Measurements from ENCODE around the gene LCN6.
"Not testable (repeated sequence)": the region's sequence is repeated elsewhere in the genome, so short reads cannot be mapped to it uniquely, and the experiment has no call there.

Gene LCN6

GRCh38 chr9:136722093-136722968, 26.0 kb downstream of the LCN6 start:
- DNase-seq, result no peak

GRCh38 chr9:136721339-136722092, 26.8 kb downstream of the LCN6 start:
- DNase-seq, result no peak

DNA sequence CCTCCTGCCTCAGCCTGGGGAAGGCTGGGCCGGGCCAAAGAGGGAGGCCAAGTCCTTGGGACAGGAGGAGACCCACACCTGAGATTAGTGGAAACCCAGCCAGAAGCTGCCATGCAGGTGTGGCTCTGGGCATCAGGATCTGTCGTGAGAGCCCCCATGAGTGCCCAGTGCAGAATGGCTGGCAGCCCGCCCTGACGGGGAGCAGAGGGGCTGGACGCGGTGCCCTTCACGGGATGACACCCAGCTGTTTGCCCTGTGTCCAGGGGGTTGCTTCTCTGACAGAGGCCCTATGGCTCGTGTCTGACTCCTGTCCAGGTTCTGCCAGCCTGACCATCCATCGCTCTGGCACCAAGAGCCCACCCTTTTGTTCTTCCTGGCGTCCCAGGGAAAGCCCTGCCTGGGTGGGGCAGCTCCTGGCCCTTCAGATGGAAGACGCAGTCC, 27.4 kb downstream of the LCN6 start:
- no peak for DNase-seq

DNA sequence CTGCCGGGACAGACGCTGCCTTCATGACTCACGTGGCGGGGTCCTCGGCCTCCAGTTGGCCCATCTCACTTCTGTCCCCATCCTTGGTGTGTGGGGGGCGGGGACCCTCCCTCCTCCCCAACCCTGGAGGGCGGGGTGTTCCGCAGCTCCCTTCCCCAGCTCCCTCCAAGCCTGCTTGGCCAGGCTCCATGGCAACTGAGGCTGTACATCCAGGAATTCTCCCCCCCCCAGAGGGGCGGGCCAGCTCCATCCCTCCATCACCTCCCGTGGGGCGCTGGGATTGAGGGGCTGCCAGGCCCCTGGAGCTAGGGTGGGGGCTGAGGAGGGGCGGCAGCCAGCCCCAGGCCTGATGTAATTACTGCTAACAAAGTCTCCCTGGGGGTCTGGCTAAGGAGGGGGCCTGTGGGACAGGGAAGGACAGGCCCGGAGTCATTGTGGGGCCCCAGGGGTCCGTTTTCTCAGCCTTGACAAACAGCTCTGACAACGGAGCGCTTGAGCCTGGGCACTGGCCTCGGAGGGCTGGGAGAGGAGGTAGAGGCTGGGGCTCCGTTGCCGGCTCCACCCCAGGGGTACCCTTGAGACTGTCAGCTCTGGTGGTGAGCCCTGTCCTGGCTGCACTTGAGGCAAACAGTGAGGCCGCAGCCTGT, 28.0 kb downstream of the LCN6 start:
- no peak for DNase-seq

DNA sequence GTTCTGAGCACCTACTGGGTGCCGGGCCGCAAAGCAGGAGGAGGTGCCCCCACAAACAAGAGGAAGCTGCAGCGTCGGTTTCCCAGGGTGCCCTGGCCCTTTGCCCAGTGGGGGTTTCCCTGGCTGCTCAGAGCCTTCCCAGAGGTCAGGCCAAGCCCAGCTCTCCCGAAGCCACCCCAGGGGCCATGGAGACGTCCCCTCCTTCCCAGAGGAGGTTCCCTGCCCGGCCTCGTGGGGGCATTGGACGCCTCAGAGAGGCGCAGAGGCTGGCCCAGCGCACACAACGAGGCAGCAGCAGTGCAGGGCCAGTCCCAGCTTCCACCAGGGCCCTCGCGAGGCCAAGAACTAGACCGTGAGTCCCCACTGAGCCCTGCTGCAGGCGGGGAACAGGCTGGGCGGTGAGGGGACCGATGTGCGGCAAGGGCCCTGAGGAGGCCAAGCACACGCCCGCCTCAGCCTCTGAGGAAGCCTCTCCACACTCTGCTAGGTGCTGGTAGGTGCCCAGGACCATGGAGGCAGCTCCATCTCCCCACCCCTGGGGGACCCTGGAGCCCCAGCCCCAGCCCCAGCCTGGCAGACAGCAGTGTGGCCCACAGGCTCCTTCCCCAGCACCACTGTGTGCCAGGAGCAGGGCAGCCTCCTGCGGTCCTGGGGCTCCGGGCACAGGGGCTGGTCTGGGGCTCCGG, 29.0 kb downstream of the LCN6 start:
- no peak for DNase-seq

DNA sequence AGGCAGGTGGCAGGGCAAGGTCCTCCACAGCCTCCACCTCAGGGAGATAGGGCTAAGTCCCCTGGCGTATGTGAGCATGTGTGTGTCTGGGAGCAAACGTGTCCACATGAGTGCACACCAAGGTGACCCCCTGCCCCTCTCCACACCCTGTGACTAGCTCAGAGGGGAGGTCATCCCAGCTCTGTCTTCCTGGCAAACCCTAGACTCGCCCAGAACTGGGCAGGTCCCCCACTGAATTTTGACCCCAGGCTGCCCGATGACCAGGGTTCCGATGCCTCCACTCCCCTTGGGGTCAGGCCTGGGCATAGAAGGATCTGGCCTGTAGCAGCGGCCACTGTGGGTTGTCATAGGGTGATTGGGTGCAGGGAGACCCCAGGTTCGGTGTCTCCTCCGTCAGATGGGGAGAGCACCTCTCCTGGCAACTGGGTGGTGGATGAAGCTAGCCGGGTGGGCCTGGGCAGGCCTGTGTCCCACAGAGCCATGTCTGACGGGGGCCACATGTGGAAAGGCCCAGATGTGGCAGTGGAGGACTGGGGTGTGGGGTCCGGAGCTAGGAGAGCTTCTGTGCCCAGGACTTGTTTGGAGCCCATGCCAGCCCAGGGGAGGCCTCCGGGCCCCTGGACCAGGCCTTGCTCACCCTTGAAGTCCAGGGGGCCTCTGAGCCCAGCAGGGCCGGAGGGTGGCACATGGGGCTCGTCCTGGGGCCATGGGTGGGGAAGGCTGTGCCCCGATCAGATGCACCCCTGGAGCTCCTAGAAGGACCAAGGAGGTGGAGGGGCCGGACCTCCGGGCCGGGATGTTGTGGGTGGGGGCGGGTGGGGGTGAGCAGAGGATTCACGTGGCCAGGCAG, 29.8 kb downstream of the LCN6 start:
- no peak for DNase-seq

DNA sequence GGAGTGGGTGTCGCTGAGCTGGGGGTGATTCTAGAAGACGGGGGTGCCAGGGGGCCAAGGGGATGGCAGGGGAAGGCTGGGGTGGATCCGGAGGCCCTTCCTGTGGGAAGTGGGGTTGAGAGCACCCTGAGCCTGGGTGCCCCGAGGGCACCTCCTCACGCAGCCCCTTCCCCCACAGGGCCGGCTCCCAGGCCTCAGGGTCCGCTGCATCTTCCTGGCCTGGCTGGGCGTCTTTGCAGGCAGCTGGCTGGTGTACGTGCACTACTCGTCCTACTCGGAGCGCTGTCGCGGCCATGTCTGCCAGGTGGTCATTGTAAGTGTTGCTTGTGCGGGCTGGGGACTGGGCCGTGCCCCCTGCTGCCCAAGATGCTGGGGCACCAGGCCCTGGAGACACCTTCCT, 30.9 kb downstream of the LCN6 start:
- no peak for DNase-seq

DNA sequence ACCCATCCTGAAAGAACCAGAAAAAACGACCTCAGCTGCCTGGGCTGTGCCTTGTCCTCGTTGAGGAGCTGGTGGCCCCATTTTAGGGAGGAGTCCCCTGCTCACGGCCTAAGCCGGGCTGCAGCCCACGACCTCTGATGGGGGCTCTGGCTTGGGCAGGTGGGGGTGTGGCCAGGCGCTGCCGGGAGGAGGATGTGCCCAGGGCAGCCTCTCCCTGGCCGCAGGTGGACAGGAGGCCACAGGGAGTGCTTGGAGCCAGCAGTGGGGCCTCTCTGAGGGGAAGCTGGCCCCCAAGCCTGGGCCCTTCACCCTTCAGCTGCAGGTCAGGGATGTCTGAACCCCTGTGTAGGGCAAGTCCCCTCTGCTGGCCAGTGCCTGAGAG, 33.4 kb downstream of the LCN6 start:
- DNase-seq, result no peak

GRCh38 chr9:136714096-136714892, 34.0 kb downstream of the LCN6 start:
- no peak for DNase-seq

GRCh38 chr9:136713550-136713949, 34.8 kb downstream of the LCN6 start:
- peak; percentile 9 for DNase-seq

- no peak for DNase-seq
These were observed 35.4 kb downstream of the LCN6 start for GRCh38 chr9:136712690-136713544.

GRCh38 chr9:136711751-136712689, 36.3 kb downstream of the LCN6 start, which contains the start of gene DIPK1B:
DIPK1B (plus strand) TSS chr9:136712572; CDS start chr9:136712666, 94 bp downstream.
- DNase-seq, result no peak

GRCh38 chr9:136711219-136711648, 37.1 kb downstream of the LCN6 start:
- DNase-seq, result not testable (repeated sequence)

DNA sequence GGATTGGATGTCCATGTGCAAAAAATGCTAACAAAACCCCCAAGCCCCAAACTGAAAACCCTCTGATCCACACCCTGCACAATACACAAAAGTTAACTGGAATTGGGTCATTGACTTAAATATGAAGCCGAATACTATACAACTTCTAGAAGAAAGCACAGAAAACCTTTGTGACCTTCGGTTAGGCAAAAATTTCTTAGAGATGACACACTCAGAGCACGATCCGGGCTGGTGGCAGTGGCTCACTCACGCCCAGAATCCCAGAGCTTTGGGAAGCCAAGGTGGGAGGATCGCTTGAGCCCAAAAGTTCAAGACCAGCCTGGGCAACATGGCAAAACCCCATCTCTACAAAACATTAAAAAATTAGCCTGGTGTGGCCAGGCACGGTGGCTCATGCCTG, 37.8 kb downstream of the LCN6 start:
- no peak for DNase-seq

GRCh38 chr9:136709454-136710109, 38.7 kb downstream of the LCN6 start:
- no peak for DNase-seq

GRCh38 chr9:136707849-136708517, 40.3 kb downstream of the LCN6 start:
- no peak for DNase-seq

DNA sequence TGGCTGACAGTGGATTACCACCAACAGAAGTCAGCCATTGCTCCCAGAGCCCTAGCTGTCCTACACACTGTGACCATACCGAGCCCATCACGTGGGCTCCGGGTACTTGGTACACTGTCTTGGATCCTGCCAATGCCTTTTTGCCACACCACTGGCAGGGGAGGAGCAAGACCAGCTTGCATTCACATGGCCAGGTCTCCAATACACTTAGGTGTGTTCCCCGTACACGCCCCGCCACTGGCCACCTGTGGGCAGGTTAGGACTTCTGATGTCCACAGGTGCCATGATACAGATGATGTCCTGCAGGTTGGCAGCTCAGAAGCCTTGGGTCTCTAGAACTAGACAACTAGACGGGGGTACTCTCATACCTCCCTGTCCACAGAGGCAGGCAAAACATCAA, 41.3 kb downstream of the LCN6 start:
- no peak for DNase-seq

GRCh38 chr9:136705564-136705963, 42.8 kb downstream of the LCN6 start:
- no peak for DNase-seq

Measured in SHP77 treated with DMSO at 0.1 percent for 48 hours (cell line).